ENCODE data around the gene NKD2. TPM values are rescaled to one million over a fixed set of nuclear protein-coding genes. Genes with fewer than 3 reads are reported as not detected.
A peak's percentile ranks its signal among the peaks of the same experiment; 100 is the strongest.

Gene NKD2
- total and polyA plus RNA-seq, 8 donors, result 1.8 to 13.6 (median 7.9) TPM; not detected in 2

GRCh38 chr5:980001-980588 lies 28.5 kb upstream of the NKD2 start:
- peak in 1 of 2 donors; percentile 69 for DNase-seq
- H3K27ac ChIP-seq, result no peak overlapping the region
- WGBS, 5 donors, result 58 to 75% (median 63%) methylated on average over 17 of the region's 17 CpGs

GRCh38 chr5:980966-981365 lies 27.6 kb upstream of the NKD2 start:
- DNase-seq, result peak in 1 of 2 donors; percentile 65

More at GRCh38 chr5:980001-980588, 28.5 kb upstream of the NKD2 start:
- Histone ChIP-seq H3K36me3 (no peaks in the 10 kb centered on the region), H3K27me3 (peaks cover 0 to 13% (median 0%) of the 10 kb centered on the region in 3 donors), H3K4me3 (no peak overlapping the region), H3K4me1 (peaks cover 0 to 12% (median 2%) of the 10 kb centered on the region in 4 donors), H3K9me3 (no peaks in the 10 kb centered on the region)
- no peak for TF ChIP-seq EP300 (IDR thresholded peaks at IDR 0.05)
- intact Hi-C loops (cut with DNase I; ENCODE audit: low total_unique reads), result no loop called here

GRCh38 chr5:981456-981855 lies 27.1 kb upstream of the NKD2 start:
- TF ChIP-seq POLR2AphosphoS5 (IDR thresholded peaks at IDR 0.05) (no peak), EP300 (IDR thresholded peaks at IDR 0.05) (no peak), POLR2A (IDR thresholded peaks at IDR 0.05) (no peak), CTCF (IDR thresholded peaks at IDR 0.05) (no peak)
- H3K27ac ChIP-seq, result peak overlapping the region in 1 of 5 donors; percentile 37
- intact Hi-C loops (cut with DNase I; ENCODE audit: low total_unique reads), result no loop called here
- peaks cover 0 to 13% (median 0%) of the 10 kb centered on the region in 3 donors for H3K27me3 ChIP-seq
- H3K4me1 ChIP-seq, result peaks cover 0 to 12% (median 2%) of the 10 kb centered on the region in 4 donors
- DNase-seq, result peak in 1 of 2 donors; percentile 15
- no peaks in the 10 kb centered on the region for H3K36me3 ChIP-seq
- WGBS, 5 donors, result 70 to 90% (median 87%) methylated on average over 7 of the region's 7 CpGs
- peaks cover 0 to 9% (median 0%) of the 10 kb centered on the region in 4 donors for H3K9me3 ChIP-seq
- no peak overlapping the region for H3K4me3 ChIP-seq

More at GRCh38 chr5:980966-981365, 27.6 kb upstream of the NKD2 start:
- Histone ChIP-seq H3K4me1 (peaks cover 0 to 12% (median 2%) of the 10 kb centered on the region in 4 donors), H3K27me3 (peaks cover 0 to 13% (median 0%) of the 10 kb centered on the region in 3 donors), H3K27ac (peak overlapping the region in 1 of 5 donors; percentile 24), H3K9me3 (peaks cover 0 to 5% (median 0%) of the 10 kb centered on the region in 4 donors), H3K36me3 (no peaks in the 10 kb centered on the region), H3K4me3 (no peak overlapping the region)
- 43 to 56% (median 44%) methylated on average over 6 of the region's 6 CpGs for WGBS, 5 donors
- intact Hi-C loops (cut with DNase I; ENCODE audit: low total_unique reads), result no loop called here
- TF ChIP-seq CTCF (IDR thresholded peaks at IDR 0.05) (no peak), POLR2A (IDR thresholded peaks at IDR 0.05) (no peak), EP300 (IDR thresholded peaks at IDR 0.05) (no peak), POLR2AphosphoS5 (IDR thresholded peaks at IDR 0.05) (no peak)

GRCh38 chr5:982377-983237 lies 26.0 kb upstream of the NKD2 start:
- peaks cover 0 to 12% (median 2%) of the 10 kb centered on the region in 4 donors for H3K4me1 ChIP-seq
- intact Hi-C loops (cut with DNase I; ENCODE audit: low total_unique reads), result no loop called here
- 69 to 77% (median 71%) methylated on average over 21 to 27 of the region's 27 CpGs for WGBS, 5 donors
- no peaks in the 10 kb centered on the region for H3K36me3 ChIP-seq
- peak in 1 of 2 donors; percentile 34 for DNase-seq
- TF ChIP-seq POLR2A (IDR thresholded peaks at IDR 0.05) (no peak), POLR2AphosphoS5 (IDR thresholded peaks at IDR 0.05) (no peak), EP300 (IDR thresholded peaks at IDR 0.05) (no peak)
- no peak overlapping the region for H3K27ac ChIP-seq
- H3K9me3 ChIP-seq, result peaks cover 0 to 9% (median 0%) of the 10 kb centered on the region in 4 donors
- no peak overlapping the region for H3K4me3 ChIP-seq
- H3K27me3 ChIP-seq, result peaks cover 0 to 13% (median 0%) of the 10 kb centered on the region in 3 donors

- intact Hi-C loops (cut with DNase I; ENCODE audit: low total_unique reads), result no loop called here
- peaks cover 0 to 13% (median 0%) of the 10 kb centered on the region in 3 donors for H3K27me3 ChIP-seq
- peaks cover 0 to 9% (median 0%) of the 10 kb centered on the region in 4 donors for H3K9me3 ChIP-seq
- peaks cover 0 to 12% (median 2%) of the 10 kb centered on the region in 4 donors for H3K4me1 ChIP-seq
- WGBS, 5 donors, result 79 to 98% (median 86%) methylated on average over 7 of the region's 7 CpGs
- no peak overlapping the region for H3K4me3 ChIP-seq
- no peaks in the 10 kb centered on the region for H3K36me3 ChIP-seq
- TF ChIP-seq CTCF (IDR thresholded peaks at IDR 0.05) (no peak), POLR2A (IDR thresholded peaks at IDR 0.05) (no peak), POLR2AphosphoS5 (IDR thresholded peaks at IDR 0.05) (no peak), EP300 (IDR thresholded peaks at IDR 0.05) (no peak)
- no peak overlapping the region for H3K27ac ChIP-seq
- DNase-seq, result no peak
These were observed 25.4 kb upstream of the NKD2 start for GRCh38 chr5:983238-983524.
